HCT116 (cell line): ENCODE measurements around the gene TXNDC12.

Experiments
- EGR1 ChIP-seq: IDR thresholded peaks from 2 replicates; pipeline ENCODE4 v1.6.1; 2012; ENCODE audit warnings: low read depth
- EZH2 ChIP-seq: fragments of 200-600 bp; sonication (generic); IDR thresholded peaks from 2 replicates; pipeline ENCODE4 v1.6.1; 2017; ENCODE audit warnings: antibody characterized with exemption, mixed run types

DNA sequence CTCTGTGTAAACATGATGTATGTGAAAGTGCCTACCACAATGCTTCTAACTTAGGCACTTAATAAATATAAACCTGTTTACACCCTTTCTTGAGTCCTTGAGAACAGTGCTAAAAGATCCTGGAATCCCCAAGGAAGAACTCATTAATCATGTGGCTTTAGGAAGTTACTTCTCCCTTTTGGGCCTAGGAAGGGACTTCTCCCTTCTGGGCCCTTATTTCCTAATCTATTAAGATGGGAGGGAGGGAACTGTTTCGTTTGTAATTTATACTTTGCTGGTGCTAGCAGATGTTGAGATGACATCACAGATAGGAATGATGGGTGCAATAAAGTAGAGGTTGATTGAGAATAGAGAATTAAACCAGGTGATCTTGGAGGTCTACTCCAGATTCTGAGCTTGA lies 2.3 kb upstream of the TXNDC12 start:
- TF ChIP-seq EGR1 (no peak), EZH2 (no peak)
